ENCODE measurements around the gene LIPK.

DNA sequence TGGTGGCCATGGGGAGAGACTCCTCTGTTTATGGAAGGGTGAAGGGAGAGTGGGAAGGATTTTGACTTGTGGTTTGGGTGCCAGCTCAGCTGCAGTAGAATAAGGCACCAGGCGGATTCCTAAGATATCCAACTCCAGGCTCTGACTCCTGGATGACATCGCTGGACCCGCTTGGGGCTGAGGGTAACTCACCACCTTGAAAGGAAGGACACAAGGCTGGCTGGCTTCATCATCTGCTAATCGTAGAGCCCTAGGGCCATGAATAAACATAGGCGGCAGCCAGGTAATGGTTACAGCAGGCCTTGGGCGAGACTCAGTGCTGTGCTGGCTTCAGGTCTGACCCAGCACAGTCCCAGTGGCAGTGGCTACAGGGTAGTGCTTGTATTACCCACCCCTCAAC, 16.7 kb upstream of the LIPK start:
- TF ChIP-seq CTCF (CRISPR knock-in tag; IDR thresholded peaks at IDR 0.05) (no peak), ZNF776 (CRISPR knock-in tag; IDR thresholded peaks at IDR 0.05) (no peak), POLR2A (IDR thresholded peaks at IDR 0.05; ENCODE audit: insufficient read depth in 1 of 2, low read depth in 2 of 2, low read length in 2 of 2) (no peak), SMYD3 (CRISPR knock-in tag; IDR thresholded peaks at IDR 0.05) (no peak), AGO1 (IDR thresholded peaks at IDR 0.05; ENCODE audit: low read depth, low read length, poor library complexity, severe bottlenecking) (no peak), ZNF292 (CRISPR knock-in tag; IDR thresholded peaks at IDR 0.05; ENCODE audit: borderline replicate concordance, low read depth) (no peak), SOX5 (CRISPR knock-in tag; IDR thresholded peaks at IDR 0.05; ENCODE audit: borderline replicate concordance) (no peak), NFE2L1 (CRISPR knock-in tag; IDR thresholded peaks at IDR 0.05; ENCODE audit: borderline replicate concordance) (no peak), HINFP (CRISPR knock-in tag; IDR thresholded peaks at IDR 0.05; ENCODE audit: low read depth) (no peak)
- TF ChIP-seq, protein P1, sequence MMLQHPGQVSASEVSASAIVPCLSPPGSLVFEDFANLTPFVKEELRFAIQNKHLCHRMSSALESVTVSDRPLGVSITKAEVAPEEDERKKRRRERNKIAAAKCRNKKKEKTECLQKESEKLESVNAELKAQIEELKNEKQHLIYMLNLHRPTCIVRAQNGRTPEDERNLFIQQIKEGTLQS (CRISPR knock-in tag; IDR thresholded peaks at IDR 0.05) = no peak

Measured in HepG2 (cell line).